Ishikawa (cell line): Measurements from ENCODE around the gene COX6A1.
A peak's percentile ranks its signal among the peaks of the same experiment; 100 is the strongest.

Experiments used
- CEBPB ChIP-seq: IDR thresholded peaks from 2 replicates; pipeline ENCODE4 v1.6.1; 2012
- CREB1 ChIP-seq: IDR thresholded peaks from 2 replicates; pipeline ENCODE4 v1.6.1; 2012; ENCODE audit warnings: low read depth
- EGR1 ChIP-seq: IDR thresholded peaks from 2 replicates; pipeline ENCODE4 v1.6.1; 2012
- EP300 ChIP-seq: IDR thresholded peaks from 2 replicates; pipeline ENCODE4 v1.6.1; 2012; ENCODE audit warnings: borderline replicate concordance
- FOXM1 ChIP-seq: IDR thresholded peaks from 2 replicates; pipeline ENCODE4 v1.6.1; 2012; ENCODE audit warnings: low read depth, borderline replicate concordance
- MAX ChIP-seq: IDR thresholded peaks from 2 replicates; pipeline ENCODE4 v1.6.1; 2012
- NFIC ChIP-seq: IDR thresholded peaks from 2 replicates; pipeline ENCODE4 v1.6.1; 2012
- RAD21 ChIP-seq: IDR thresholded peaks from 2 replicates; pipeline ENCODE4 v1.6.1; 2012; ENCODE audit warnings: low read depth
- REST ChIP-seq: IDR thresholded peaks from 2 replicates; pipeline ENCODE4 v1.6.1; 2012; ENCODE audit warnings: low read depth, mild to moderate bottlenecking
- TAF1 ChIP-seq: IDR thresholded peaks from 2 replicates; pipeline ENCODE4 v1.6.1; 2012; ENCODE audit warnings: low read depth, mild to moderate bottlenecking
- TCF12 ChIP-seq: IDR thresholded peaks from 2 replicates; pipeline ENCODE4 v1.6.1; 2012; ENCODE audit warnings: low read depth
- TEAD4 ChIP-seq: IDR thresholded peaks from 2 replicates; pipeline ENCODE4 v1.6.1; 2012
- USF1 ChIP-seq: IDR thresholded peaks from 2 replicates; pipeline ENCODE4 v1.6.1; 2012
- YY1 ChIP-seq: IDR thresholded peaks from 2 replicates; pipeline ENCODE4 v1.6.1; 2012; ENCODE audit warnings: low read depth
- ZBTB7A ChIP-seq: IDR thresholded peaks from 2 replicates; pipeline ENCODE4 v1.6.1; 2012; ENCODE audit warnings: low read depth

The COX6A1 gene

GRCh38 chr12:120462099-120462640, 24.3 kb downstream of the COX6A1 start:
- no peak for TF ChIP-seq MAX
- no peak for TF ChIP-seq CEBPB
- TF ChIP-seq USF1, result no peak
- no peak for TF ChIP-seq ZBTB7A
- no peak for TF ChIP-seq RAD21
- TF ChIP-seq EGR1, result no peak
- no peak for TF ChIP-seq TAF1
- TF ChIP-seq TCF12, result no peak
- TF ChIP-seq YY1, result no peak
- no peak for TF ChIP-seq NFIC
- no peak for TF ChIP-seq EP300
- TF ChIP-seq TEAD4, result no peak
- no peak for TF ChIP-seq CREB1
- no peak for TF ChIP-seq REST
- TF ChIP-seq FOXM1, result no peak

- no peak for TF ChIP-seq ZBTB7A
- no peak for TF ChIP-seq NFIC
- TF ChIP-seq TEAD4, result no peak
- no peak for TF ChIP-seq EP300
- TF ChIP-seq YY1, result no peak
- TF ChIP-seq RAD21, result no peak
- TF ChIP-seq REST, result no peak
- no peak for TF ChIP-seq MAX
- TF ChIP-seq FOXM1, result no peak
- no peak for TF ChIP-seq USF1
- TF ChIP-seq TAF1, result no peak
- TF ChIP-seq TCF12, result no peak
- no peak for TF ChIP-seq EGR1
- TF ChIP-seq CEBPB, result no peak
- no peak for TF ChIP-seq CREB1
These were observed 25.8 kb downstream of the COX6A1 start for GRCh38 chr12:120463712-120464111.

- TF ChIP-seq FOXM1, result no peak
- TF ChIP-seq TAF1, result no peak
- TF ChIP-seq YY1, result no peak
- TF ChIP-seq CREB1, result no peak
- TF ChIP-seq TCF12, result no peak
- TF ChIP-seq MAX, result no peak
- no peak for TF ChIP-seq CEBPB
- TF ChIP-seq EP300, result no peak
- no peak for TF ChIP-seq EGR1
- no peak for TF ChIP-seq TEAD4
- TF ChIP-seq USF1, result no peak
- TF ChIP-seq NFIC, result no peak
These were observed 27.8 kb downstream of the COX6A1 start for GRCh38 chr12:120465756-120466155.

GRCh38 chr12:120466560-120467315, 28.8 kb downstream of the COX6A1 start:
- TF ChIP-seq REST (no peak), EGR1 (no peak), RAD21 (peak; percentile 30; the same call in 1 of the 2 replicates), EP300 (no peak), YY1 (no peak)
